ENCODE data around the gene TSPYL1. TPM values are rescaled to one million over a fixed set of nuclear protein-coding genes. Genes with fewer than 3 reads are reported as not detected.

TSPYL1 gene
- total RNA-seq, 1 experiment from 2014 or later, result 35.1 TPM

DNA sequence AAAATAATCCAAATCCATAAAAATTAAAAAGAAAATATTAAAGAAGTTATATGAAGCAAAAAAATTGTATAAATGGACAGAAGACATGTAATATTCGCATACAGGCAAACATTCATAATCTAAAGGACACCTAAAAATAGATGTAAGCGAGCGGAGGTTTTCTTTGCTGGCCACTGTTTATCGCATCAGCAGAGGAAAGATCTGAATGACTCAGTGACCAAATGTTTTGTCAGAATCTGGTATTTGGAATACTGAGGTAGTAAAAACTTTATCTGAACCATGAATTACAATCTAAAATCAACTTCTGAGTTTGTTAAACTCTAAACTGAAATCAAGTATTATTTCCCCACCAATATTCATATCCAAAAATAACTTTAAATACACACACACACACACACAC lies 33.6 kb downstream of the TSPYL1 start:
- intact Hi-C loops (cut with micrococcal nuclease), result no loop called here
- Histone ChIP-seq H4K20me1 (ENCODE audit: low read length) (0 out of 2 replicates have a peak, but pooled peaks cover 4% of the 10 kb centered on the region), H3K9me3 (ENCODE audit: low read length) (no peaks in the 10 kb centered on the region), H3K27me3 (ENCODE audit: low read length) (no peaks in the 10 kb centered on the region), H3K4me1 (ENCODE audit: insufficient read depth, low read length) (peaks cover 11% of the 10 kb centered on the region; the same call in 1 of the 2 replicates), H3K9me2 (replicated peaks; ENCODE audit: low read length) (no peaks in the 10 kb centered on the region), H3K27ac (ENCODE audit: low read length) (no peak overlapping the region), H3K36me3 (ENCODE audit: low read depth, low read length) (no peaks in the 10 kb centered on the region), H3F3A (ENCODE audit: low read length, unreplicated experiment) (no peaks in the 10 kb centered on the region), H3K79me2 (ENCODE audit: low read length) (peaks cover 13% of the 10 kb centered on the region), H3K9ac (ENCODE audit: low read length) (no peak overlapping the region), H3K4me3 (ENCODE audit: low read length) (no peak overlapping the region), H3K4me2 (ENCODE audit: low read length) (no peak overlapping the region), H2AFZ (ENCODE audit: low read length) (no peak overlapping the region)
- no peak for TF ChIP-seq EZH2phosphoT487 (IDR thresholded peaks at IDR 0.05; ENCODE audit: borderline replicate concordance, low read length)
- TF ChIP-seq EZH2 (IDR thresholded peaks at IDR 0.05; ENCODE audit: low read length, unreplicated experiment), result no peak
- TF ChIP-seq, protein P1, sequence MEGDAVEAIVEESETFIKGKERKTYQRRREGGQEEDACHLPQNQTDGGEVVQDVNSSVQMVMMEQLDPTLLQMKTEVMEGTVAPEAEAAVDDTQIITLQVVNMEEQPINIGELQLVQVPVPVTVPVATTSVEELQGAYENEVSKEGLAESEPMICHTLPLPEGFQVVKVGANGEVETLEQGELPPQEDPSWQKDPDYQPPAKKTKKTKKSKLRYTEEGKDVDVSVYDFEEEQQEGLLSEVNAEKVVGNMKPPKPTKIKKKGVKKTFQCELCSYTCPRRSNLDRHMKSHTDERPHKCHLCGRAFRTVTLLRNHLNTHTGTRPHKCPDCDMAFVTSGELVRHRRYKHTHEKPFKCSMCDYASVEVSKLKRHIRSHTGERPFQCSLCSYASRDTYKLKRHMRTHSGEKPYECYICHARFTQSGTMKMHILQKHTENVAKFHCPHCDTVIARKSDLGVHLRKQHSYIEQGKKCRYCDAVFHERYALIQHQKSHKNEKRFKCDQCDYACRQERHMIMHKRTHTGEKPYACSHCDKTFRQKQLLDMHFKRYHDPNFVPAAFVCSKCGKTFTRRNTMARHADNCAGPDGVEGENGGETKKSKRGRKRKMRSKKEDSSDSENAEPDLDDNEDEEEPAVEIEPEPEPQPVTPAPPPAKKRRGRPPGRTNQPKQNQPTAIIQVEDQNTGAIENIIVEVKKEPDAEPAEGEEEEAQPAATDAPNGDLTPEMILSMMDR (conservative IDR thresholded peaks at IDR 0.05; ENCODE audit: low read depth, low read length), result no peak
- ChIA-PET POLR2A (ENCODE audit: unreplicated experiment) (no interaction called here), CTCF (no interaction called here)
- ATAC-seq (no peak), DNase-seq (no peak)
- BruUV-seq (replicated peaks), result no TSS peak

DNA sequence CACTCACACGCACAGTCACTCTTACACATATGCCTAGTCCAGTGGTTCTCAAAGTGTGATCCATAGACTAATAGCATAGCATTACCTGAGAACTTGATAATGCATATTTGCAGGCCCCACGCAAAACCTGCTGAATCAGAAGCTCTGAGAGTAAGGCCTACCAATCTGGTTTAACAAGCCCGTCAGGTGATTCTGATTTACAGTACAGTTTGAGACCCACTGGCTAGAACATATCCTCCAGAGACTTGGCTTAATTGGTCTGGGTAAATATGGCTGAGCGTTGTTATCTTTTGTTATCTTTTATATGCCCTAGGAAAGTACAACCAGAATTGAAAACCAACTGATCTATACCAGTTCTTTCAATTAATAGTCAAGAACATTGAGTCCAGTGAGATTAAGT lies 35.4 kb downstream of the TSPYL1 start:
- Histone ChIP-seq H3K4me3 (ENCODE audit: low read length) (no peak overlapping the region), H3K27me3 (ENCODE audit: low read length) (no peaks in the 10 kb centered on the region), H3K9me3 (ENCODE audit: low read length) (no peaks in the 10 kb centered on the region), H4K20me1 (ENCODE audit: low read length) (no peaks in the 10 kb centered on the region), H3F3A (ENCODE audit: low read length, unreplicated experiment) (no peaks in the 10 kb centered on the region), H3K4me2 (ENCODE audit: low read length) (no peak overlapping the region), H3K9ac (ENCODE audit: low read length) (no peak overlapping the region), H3K4me1 (ENCODE audit: insufficient read depth, low read length) (no peaks in the 10 kb centered on the region), H3K27ac (ENCODE audit: low read length) (no peak overlapping the region), H3K36me3 (ENCODE audit: low read depth, low read length) (no peaks in the 10 kb centered on the region), H3K9me2 (replicated peaks; ENCODE audit: low read length) (no peaks in the 10 kb centered on the region), H2AFZ (ENCODE audit: low read length) (no peak overlapping the region), H3K79me2 (ENCODE audit: low read length) (no peaks in the 10 kb centered on the region)
- DNase-seq (peak; percentile 11), ATAC-seq (no peak)
- no peak for TF ChIP-seq EZH2 (IDR thresholded peaks at IDR 0.05; ENCODE audit: low read length, unreplicated experiment)
- TF ChIP-seq EZH2phosphoT487 (IDR thresholded peaks at IDR 0.05; ENCODE audit: borderline replicate concordance, low read length), result no peak
- TF ChIP-seq, protein P1 (conservative IDR thresholded peaks at IDR 0.05; ENCODE audit: low read depth, low read length), result no peak
- POLR2A ChIA-PET (ENCODE audit: unreplicated experiment), result no interaction called here
- BruUV-seq (replicated peaks), result no TSS peak
- intact Hi-C loops (cut with micrococcal nuclease), result no loop called here
- CTCF ChIA-PET, result no interaction called here

DNA sequence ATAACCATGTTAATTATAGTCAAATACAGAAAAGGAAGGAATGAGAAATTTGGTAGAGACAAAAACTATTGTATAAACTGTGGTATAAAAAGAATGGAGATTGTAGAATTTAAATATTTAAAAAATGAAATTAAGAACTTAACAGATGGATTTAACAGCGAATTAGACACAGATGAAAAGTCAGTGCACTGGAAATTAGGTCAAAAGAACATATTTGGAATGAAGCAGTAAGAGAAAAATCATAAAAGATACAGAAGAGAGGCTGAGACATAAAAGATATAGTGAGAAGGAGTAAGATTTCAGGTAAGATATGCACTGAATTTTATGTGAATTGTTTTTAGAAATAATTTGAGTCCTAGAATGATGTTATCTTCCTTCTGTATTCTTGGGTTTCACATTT lies 39.9 kb downstream of the TSPYL1 start:
- no peaks in the 10 kb centered on the region for H3K9me3 ChIP-seq (ENCODE audit: low read length)
- no peak overlapping the region for H3K4me2 ChIP-seq (ENCODE audit: low read length)
- H3K4me3 ChIP-seq (ENCODE audit: low read length), result no peak overlapping the region
- no peak overlapping the region for H3K27ac ChIP-seq (ENCODE audit: low read length)
- H2AFZ ChIP-seq (ENCODE audit: low read length), result no peak overlapping the region
- no peaks in the 10 kb centered on the region for H4K20me1 ChIP-seq (ENCODE audit: low read length)
- H3F3A ChIP-seq (ENCODE audit: low read length, unreplicated experiment), result no peaks in the 10 kb centered on the region
- intact Hi-C loops (cut with micrococcal nuclease), result no loop called here
- no peaks in the 10 kb centered on the region for H3K27me3 ChIP-seq (ENCODE audit: low read length)
- H3K79me2 ChIP-seq (ENCODE audit: low read length), result no peaks in the 10 kb centered on the region
- DNase-seq (no peak), ATAC-seq (no peak)
- no peak for TF ChIP-seq EZH2phosphoT487 (IDR thresholded peaks at IDR 0.05; ENCODE audit: borderline replicate concordance, low read length)
- TF ChIP-seq EZH2 (IDR thresholded peaks at IDR 0.05; ENCODE audit: low read length, unreplicated experiment), result no peak
- TF ChIP-seq, protein P1 (conservative IDR thresholded peaks at IDR 0.05; ENCODE audit: low read depth, low read length), result no peak
- POLR2A ChIA-PET (ENCODE audit: unreplicated experiment), result no interaction called here
- no peaks in the 10 kb centered on the region for H3K9me2 ChIP-seq (replicated peaks; ENCODE audit: low read length)
- no peaks in the 10 kb centered on the region for H3K4me1 ChIP-seq (ENCODE audit: insufficient read depth, low read length)
- CTCF ChIA-PET, result no interaction called here
- H3K36me3 ChIP-seq (ENCODE audit: low read depth, low read length), result no peaks in the 10 kb centered on the region
- BruUV-seq (replicated peaks), result no TSS peak
- no peak overlapping the region for H3K9ac ChIP-seq (ENCODE audit: low read length)

Measured in PC-3 (cell line).